Measurements from ENCODE around the gene AP1S2.

The AP1S2 gene

DNA sequence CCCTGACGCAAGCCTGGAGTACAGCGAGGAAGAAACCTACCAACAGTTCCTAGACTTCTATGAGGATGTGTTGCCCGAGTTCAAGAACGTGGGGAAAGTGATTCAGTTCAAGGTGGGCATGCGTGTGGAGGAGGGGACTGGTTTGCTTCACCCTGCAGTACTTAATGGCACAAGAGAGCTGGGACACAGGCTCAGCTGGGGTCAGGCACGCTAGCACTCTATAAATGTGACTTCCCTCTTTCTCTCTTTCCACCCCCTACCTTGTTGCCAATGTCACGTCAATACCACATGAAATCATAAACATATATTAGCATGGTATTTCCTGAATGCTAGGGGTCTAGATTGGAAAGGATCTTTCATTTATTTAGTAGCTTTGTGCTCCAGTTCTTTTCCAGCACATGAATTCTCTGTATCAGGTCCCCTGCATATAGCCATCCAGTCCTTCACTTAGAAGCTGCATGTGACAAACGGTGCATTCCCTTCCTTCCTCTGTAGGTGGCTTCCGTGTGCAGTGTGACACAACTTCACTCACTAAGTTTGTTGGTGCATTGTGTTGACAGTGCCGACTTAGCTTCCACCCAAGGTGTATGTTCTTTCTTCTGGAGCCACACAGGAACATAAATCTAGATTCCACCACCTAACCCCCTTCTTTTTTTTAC lies 38.7 kb downstream of the AP1S2 start:
- TF ChIP-seq CTCF (IDR thresholded peaks at IDR 0.05; ENCODE audit: low read depth, low read length) = peak; percentile 39
- no peak overlapping the region for H3K4me3 ChIP-seq (replicated peaks in 1 of 2; ENCODE audit: low read depth in 2 of 2, low read length in 2 of 2)
- peak; percentile 31 to 34 for DNase-seq (ENCODE audit: low read depth in 2 of 2)

- no peak for TF ChIP-seq CTCF (IDR thresholded peaks at IDR 0.05; ENCODE audit: low read depth, low read length)
- no peak overlapping the region for H3K4me3 ChIP-seq (replicated peaks in 1 of 2; ENCODE audit: low read depth in 2 of 2, low read length in 2 of 2)
- DNase-seq (ENCODE audit: low read depth in 2 of 2) = no peak
Observed at GRCh38 chrX:15814771-15815365, 39.7 kb downstream of the AP1S2 start.

GRCh38 chrX:15813416-15813815 lies 41.2 kb downstream of the AP1S2 start:
- TF ChIP-seq CTCF (IDR thresholded peaks at IDR 0.05; ENCODE audit: low read depth, low read length) = no peak
- H3K4me3 ChIP-seq (replicated peaks in 1 of 2; ENCODE audit: low read depth in 2 of 2, low read length in 2 of 2) = no peak overlapping the region
- no peak for DNase-seq (ENCODE audit: low read depth in 2 of 2)

- no peak for TF ChIP-seq CTCF (IDR thresholded peaks at IDR 0.05; ENCODE audit: low read depth, low read length)
- H3K4me3 ChIP-seq (replicated peaks in 1 of 2; ENCODE audit: low read depth in 2 of 2, low read length in 2 of 2) = no peak overlapping the region
- no peak for DNase-seq (ENCODE audit: low read depth in 2 of 2)
Observed at GRCh38 chrX:15812192-15812938, 42.2 kb downstream of the AP1S2 start.

DNA sequence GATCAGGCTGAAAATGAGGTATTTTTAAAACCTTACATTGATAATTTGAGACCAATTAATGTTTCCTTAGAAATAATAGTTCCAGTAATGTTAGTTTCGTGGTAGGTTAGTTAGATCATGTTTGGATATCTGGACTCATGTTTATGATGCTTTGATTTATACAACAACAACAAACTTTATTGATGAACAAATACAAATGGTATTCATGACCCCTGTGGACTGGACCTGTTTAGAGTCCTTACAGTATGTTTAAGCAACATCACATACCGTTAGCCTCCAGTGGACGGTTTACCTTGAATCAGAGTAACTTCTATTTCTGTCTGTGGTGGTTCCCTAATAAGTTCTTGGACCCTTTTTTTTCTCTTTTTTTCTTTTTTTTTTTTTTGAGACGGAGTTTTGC lies 46.4 kb downstream of the AP1S2 start:
- TF ChIP-seq CTCF (IDR thresholded peaks at IDR 0.05; ENCODE audit: low read depth, low read length) = no peak
- DNase-seq (ENCODE audit: low read depth in 2 of 2) = no peak
- no peak overlapping the region for H3K4me3 ChIP-seq (replicated peaks in 1 of 2; ENCODE audit: low read depth in 2 of 2, low read length in 2 of 2)

DNA sequence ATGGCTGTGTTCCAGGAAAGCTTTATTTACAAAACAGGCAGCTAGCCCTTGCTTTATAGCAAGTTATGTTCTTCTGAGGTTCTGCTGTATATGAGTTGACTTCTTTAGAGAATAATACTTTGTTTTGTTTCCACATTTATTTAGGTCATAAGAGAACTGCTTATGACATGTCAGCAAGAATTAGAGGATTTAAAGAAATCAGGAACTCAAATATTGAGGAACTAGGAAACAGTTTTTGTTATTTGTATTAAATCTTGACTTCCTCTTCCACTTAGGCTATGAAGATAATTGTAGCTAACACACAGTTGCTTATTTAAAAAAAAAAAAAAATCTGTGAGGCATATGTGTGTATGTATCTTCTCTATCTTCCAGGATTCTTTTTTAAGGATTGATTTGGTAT lies 50.0 kb downstream of the AP1S2 start:
- TF ChIP-seq CTCF (IDR thresholded peaks at IDR 0.05; ENCODE audit: low read depth, low read length) = no peak
- no peak overlapping the region for H3K4me3 ChIP-seq (replicated peaks in 1 of 2; ENCODE audit: low read depth in 2 of 2, low read length in 2 of 2)
- no peak for DNase-seq (ENCODE audit: low read depth in 2 of 2)
